Right cardiac atrium (tissue), 5 donors: ENCODE measurements around the gene RNF213. TPM values are rescaled to one million over a fixed set of nuclear protein-coding genes. Genes with fewer than 3 reads are reported as not detected.

Experiments used
- ATAC-seq, 2 donors: fragments of 200-7000 bp; cut with Tn5 transposase; one replicate each; pipeline versions ENCODE4 v1.8.0 to v1.9.1; 2020; ENCODE audit warnings: moderate library complexity in 2 of 2, mild to moderate bottlenecking in 1 of 2
- DNase-seq, 3 donors: peaks; one replicate each; pipeline ENCODE4 v3.0.0-alpha.2; 2020
- H3K27ac ChIP-seq: one replicate; pipeline ENCODE4 v1.5.1; 2013; ENCODE audit warnings: mild to moderate bottlenecking, low read length, control low read depth, moderate library complexity
- H3K27me3 ChIP-seq: one replicate; pipeline ENCODE4 v1.6.1; 2013; ENCODE audit not compliant: control insufficient read depth, insufficient read depth
- H3K4me1 ChIP-seq: one replicate; pipeline ENCODE4 v1.6.1; 2013; ENCODE audit warnings: low read length; ENCODE audit not compliant: control insufficient read depth, insufficient read depth
- H3K4me3 ChIP-seq: one replicate; pipeline ENCODE4 v1.5.1; 2013; ENCODE audit warnings: low read length, control low read depth
- H3K9me3 ChIP-seq: one replicate; pipeline ENCODE4 v1.6.1; 2013; ENCODE audit warnings: low read length; ENCODE audit not compliant: control insufficient read depth
- WGBS: extraction: QIAGEN DNeasy Blood & Tissue Kit; methylation state at CpG from one replicate; pipeline ENCODE4 v1.1.7; 2013; 5-methylcytosine and 5-hydroxymethylcytosine counted together
- intact Hi-C, 4 donors: fragments of 100-400 bp; cut with DNase I; formaldehyde crosslinking; loops; one replicate each; pipeline versions ENCODE4 v1.11.0 to v1.14.0; 2022 to 2023
- polyA plus RNA-seq: library from polyadenylated mRNA; stranded (reverse); fragments of 200-250 nt; gene quantifications from one replicate; pipeline ENCODE4 v1.2.3, GENCODE V29; 2013
- total RNA-seq, 4 donors: library from RNA; stranded (reverse); fragmentation: NEBNext Ultra II Directional; extraction: Animal tissue kit (Norgen Biotek cat#: 25700); gene quantifications; one replicate each; pipeline ENCODE4 v1.2.1, GENCODE V29; 2021
- donor health status: healthy with polysubstance abuse.
- donor health status: DM: no; HTN: yes; CAD: no.
- donor health status: DM: no; HTN: no; CAD: no.
- donor health status: DM: no; HTN: yes; CAD: no; lungs with severe emphysema.
- donor health status: DM: yes; HTN: yes; CAD: no.

Gene RNF213
- total and polyA plus RNA-seq, 5 donors = 28.7 to 49.7 (median 43.0) TPM

GRCh38 chr17:80441598-80442322 is 181.1 kb downstream of the RNF213 start:
- H3K9me3 ChIP-seq = no peaks in the 10 kb centered on the region
- intact Hi-C loops = no loop called here
- H3K4me1 ChIP-seq = no peaks in the 10 kb centered on the region
- 88% methylated on average over 14 of the region's 14 CpGs for WGBS
- H3K27me3 ChIP-seq = no peaks in the 10 kb centered on the region
- DNase-seq (peak in 2 of 3 donors; percentile 31 to 39), ATAC-seq (no peak)
- no peak overlapping the region for H3K4me3 ChIP-seq
- no peak overlapping the region for H3K27ac ChIP-seq

- H3K4me3 ChIP-seq = no peak overlapping the region
- 89% methylated on average over 12 of the region's 12 CpGs for WGBS
- peak in 2 of 3 donors; percentile 2 to 11 for DNase-seq
Observed at GRCh38 chr17:80442323-80442659, 181.6 kb downstream of the RNF213 start.

DNA sequence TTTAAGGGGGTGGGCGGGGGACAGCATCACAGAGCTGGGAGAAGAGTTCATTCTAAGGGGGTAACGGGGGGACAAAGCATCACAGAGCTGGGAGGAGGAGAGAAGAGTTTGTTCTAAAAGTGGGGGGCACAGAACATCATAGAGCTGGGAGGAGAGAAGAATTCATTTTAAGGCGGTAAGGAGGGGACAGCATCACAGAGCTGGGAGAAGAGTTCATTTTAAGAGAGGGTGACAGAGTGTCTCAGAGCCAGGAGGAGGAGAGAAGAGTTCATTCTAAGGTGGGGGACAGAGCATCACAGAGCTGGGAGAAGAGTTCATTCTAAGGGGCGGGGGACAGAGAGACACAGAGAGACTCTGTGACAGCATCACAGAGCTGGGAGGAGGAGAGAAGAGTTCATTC is 182.1 kb downstream of the RNF213 start:
- intact Hi-C loops = no loop called here
- DNase-seq = no peak
- WGBS = 69% methylated on average over 4 of the region's 4 CpGs
- Histone ChIP-seq H3K27ac (no peak overlapping the region), H3K4me1 (no peaks in the 10 kb centered on the region), H3K9me3 (no peaks in the 10 kb centered on the region), H3K4me3 (no peak overlapping the region), H3K27me3 (no peaks in the 10 kb centered on the region)
- no peak for ATAC-seq

More at GRCh38 chr17:80442323-80442659, 181.6 kb downstream of the RNF213 start:
- H3K9me3 ChIP-seq = no peaks in the 10 kb centered on the region
- H3K27me3 ChIP-seq = no peaks in the 10 kb centered on the region
- intact Hi-C loops = no loop called here
- no peak for ATAC-seq
- H3K27ac ChIP-seq = no peak overlapping the region
- H3K4me1 ChIP-seq = no peaks in the 10 kb centered on the region

GRCh38 chr17:80443498-80443897 is 182.8 kb downstream of the RNF213 start:
- Histone ChIP-seq H3K27ac (no peak overlapping the region), H3K27me3 (no peaks in the 10 kb centered on the region), H3K4me3 (no peak overlapping the region), H3K9me3 (no peaks in the 10 kb centered on the region), H3K4me1 (no peaks in the 10 kb centered on the region)
- DNase-seq (peak in 2 of 3 donors; percentile 18 to 38), ATAC-seq (no peak)
- WGBS = 31% methylated on average over 12 of the region's 12 CpGs
- intact Hi-C loops = no loop called here

DNA sequence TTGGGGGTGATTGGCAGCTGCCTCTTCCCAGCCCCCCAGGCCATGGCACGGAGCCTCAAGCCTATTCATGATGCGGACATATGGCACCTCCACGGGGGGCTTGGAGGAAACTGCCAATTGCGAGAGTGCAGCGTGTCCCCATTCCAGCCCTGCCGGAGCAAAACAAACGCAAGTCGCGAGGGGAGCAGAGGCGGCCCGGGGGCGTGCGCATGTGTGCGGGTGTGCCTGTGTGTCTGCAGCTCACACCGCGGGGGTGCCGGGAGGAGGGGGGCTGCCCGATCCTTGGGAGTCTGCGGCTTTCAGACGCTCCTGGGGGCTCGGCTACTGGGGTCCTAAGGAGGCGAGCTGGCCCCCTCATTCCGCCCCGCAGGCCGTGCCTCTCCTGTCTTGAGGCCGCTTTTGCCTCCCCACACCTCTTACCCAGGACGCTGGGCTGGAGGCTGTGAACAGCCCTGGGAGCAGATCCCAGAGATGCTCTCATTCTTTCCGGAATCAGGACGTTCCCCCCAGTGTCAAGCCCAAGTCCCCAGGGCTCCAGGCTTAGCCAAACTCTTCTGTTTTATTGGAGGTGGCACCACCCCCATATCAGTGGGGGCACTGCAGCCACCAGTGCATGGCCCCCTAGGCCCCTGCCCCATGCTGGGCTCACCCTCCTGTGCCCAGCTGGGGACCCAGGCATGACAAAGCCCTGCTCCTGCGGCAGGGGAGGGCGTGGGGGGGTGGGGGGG is 183.4 kb downstream of the RNF213 start:
- peak in 2 of 3 donors; percentile 35 to 48 for DNase-seq
- no peaks in the 10 kb centered on the region for H3K27me3 ChIP-seq
- WGBS = 21% methylated on average over 31 of the region's 31 CpGs
- no peak for ATAC-seq
- H3K9me3 ChIP-seq = no peaks in the 10 kb centered on the region
- no peak overlapping the region for H3K27ac ChIP-seq
- H3K4me1 ChIP-seq = no peaks in the 10 kb centered on the region
- intact Hi-C loops = no loop called here
- no peak overlapping the region for H3K4me3 ChIP-seq

- intact Hi-C loops = no loop called here
- no peak for ATAC-seq
- no peaks in the 10 kb centered on the region for H3K9me3 ChIP-seq
Observed at GRCh38 chr17:80444644-80444979, 184.0 kb downstream of the RNF213 start.

GRCh38 chr17:80445007-80445725 is 184.5 kb downstream of the RNF213 start:
- intact Hi-C loops = no loop called here
- Histone ChIP-seq H3K4me3 (no peak overlapping the region), H3K4me1 (no peaks in the 10 kb centered on the region), H3K27me3 (no peaks in the 10 kb centered on the region), H3K9me3 (no peaks in the 10 kb centered on the region), H3K27ac (no peak overlapping the region)
- ATAC-seq = no peak
- WGBS = 56% methylated on average over 26 of the region's 26 CpGs
- peak in 2 of 3 donors; percentile 36 to 40 for DNase-seq

More at GRCh38 chr17:80444644-80444979, 184.0 kb downstream of the RNF213 start:
- Histone ChIP-seq H3K4me3 (no peak overlapping the region), H3K27me3 (no peaks in the 10 kb centered on the region), H3K27ac (no peak overlapping the region), H3K4me1 (no peaks in the 10 kb centered on the region)
- WGBS = 57% methylated on average over 6 of the region's 6 CpGs
- DNase-seq = peak in 2 of 3 donors; percentile 16 to 24

DNA sequence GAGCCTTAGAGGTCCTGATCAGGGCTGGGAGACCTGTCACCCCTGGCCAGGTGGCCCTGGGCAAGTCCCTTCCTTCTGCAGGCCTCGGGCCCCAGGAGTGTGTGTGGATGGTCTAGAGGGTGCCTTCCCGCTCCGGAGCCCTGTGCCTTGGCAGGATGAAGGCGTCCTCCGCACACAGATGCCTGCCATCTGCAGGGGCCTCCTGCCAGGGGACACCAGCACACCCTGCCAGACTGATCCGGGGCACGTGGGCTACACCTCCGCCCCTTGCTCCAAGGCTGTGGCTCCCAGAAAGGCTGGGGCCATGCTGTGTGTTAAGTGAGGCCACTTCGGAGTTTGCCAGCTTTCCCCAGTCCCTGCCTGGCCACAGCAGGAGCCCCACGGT is 185.1 kb downstream of the RNF213 start:
- no peak overlapping the region for H3K4me3 ChIP-seq
- intact Hi-C loops = no loop called here
- no peak overlapping the region for H3K27ac ChIP-seq
- no peaks in the 10 kb centered on the region for H3K27me3 ChIP-seq
- 76% methylated on average over 10 of the region's 10 CpGs for WGBS
- ATAC-seq (no peak), DNase-seq (peak in 2 of 3 donors; percentile 35 to 42)
- no peaks in the 10 kb centered on the region for H3K9me3 ChIP-seq
- no peaks in the 10 kb centered on the region for H3K4me1 ChIP-seq

DNA sequence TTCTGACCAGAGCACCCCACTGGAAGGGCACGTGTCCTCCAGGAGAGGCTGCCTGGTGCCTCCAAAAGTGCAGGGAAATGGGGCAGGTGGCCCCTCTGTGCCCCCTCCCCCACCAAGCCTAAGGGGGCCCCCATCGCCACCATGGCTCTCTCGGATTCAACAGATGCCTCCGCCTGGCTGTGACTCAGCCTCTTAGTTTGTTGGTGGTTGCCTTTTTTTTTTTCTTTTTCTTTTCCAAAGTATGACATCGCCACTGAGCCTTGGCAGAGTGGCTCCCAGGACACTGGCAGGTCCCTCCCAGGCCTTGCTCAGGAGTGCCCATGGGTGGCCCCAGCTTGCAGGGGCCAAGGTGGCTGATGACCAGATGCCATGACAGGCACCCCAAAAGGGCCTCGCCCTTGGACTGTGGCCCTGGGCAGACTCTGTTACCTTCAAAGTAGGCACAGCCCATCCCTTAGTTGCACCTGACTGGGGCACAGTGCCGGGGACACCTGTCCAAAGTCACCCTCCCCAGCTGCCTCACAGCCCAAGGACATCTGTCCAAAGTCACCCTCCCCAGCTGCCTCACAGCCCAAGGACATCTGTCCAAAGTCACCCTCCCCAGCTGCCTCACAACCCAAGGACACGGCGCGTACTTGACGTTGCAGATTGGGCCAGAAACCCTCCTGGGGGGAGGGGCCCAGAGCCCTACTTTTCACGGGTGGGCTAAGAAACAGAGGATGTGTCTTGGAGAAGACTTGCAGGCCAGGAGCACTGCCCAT is 186.2 kb downstream of the RNF213 start:
- no peak for ATAC-seq
- Histone ChIP-seq H3K4me1 (no peaks in the 10 kb centered on the region), H3K27ac (no peak overlapping the region), H3K9me3 (no peaks in the 10 kb centered on the region), H3K4me3 (no peak overlapping the region), H3K27me3 (no peaks in the 10 kb centered on the region)
- intact Hi-C loops = no loop called here
- WGBS = 74% methylated on average over 12 of the region's 12 CpGs
- peak in 2 of 3 donors; percentile 13 to 43 for DNase-seq

DNA sequence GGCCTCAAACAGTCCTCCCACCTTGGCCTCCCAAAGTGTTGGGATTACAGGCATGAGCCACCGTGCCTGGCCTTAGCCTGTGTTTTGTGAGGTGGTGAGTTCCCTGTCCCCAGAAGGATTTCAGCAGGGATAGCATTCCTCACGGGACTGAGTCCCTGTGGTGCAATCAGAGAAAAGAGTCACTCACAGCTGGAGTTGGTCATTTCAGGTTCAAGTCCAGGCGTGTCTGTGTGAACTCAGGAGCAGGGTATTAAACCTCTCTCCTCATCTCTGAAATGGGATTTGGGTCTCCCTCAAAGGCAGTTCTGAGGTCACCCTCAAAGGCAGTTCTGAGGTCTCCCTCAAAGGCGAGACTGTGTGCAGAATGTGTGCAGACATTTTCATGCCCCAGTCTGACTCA is 187.1 kb downstream of the RNF213 start:
- Histone ChIP-seq H3K9me3 (no peaks in the 10 kb centered on the region), H3K27me3 (no peaks in the 10 kb centered on the region), H3K4me1 (no peaks in the 10 kb centered on the region), H3K4me3 (no peak overlapping the region), H3K27ac (no peak overlapping the region)
- 80% methylated on average over 4 of the region's 4 CpGs for WGBS
- DNase-seq (peak in 1 of 3 donors; percentile 16), ATAC-seq (no peak)
- intact Hi-C loops = no loop called here
